Suprapubic skin (tissue), 4 donors: ENCODE data around the gene NPTX1.

ENCODE experiments used
- CTCF ChIP-seq, 2 donors: fragments of 200-600 bp in 1 of 2; fragments of 450-650 bp in 1 of 2; sonication (generic) in 1 of 2; IDR thresholded peaks; one replicate each; pipeline ENCODE4 v1.5.1; 2016 to 2019; ENCODE audit warnings: antibody characterized with exemption in 2 of 2, mild to moderate bottlenecking in 1 of 2, moderate library complexity in 1 of 2
- EP300 ChIP-seq: sonication (generic); formaldehyde crosslinking; IDR thresholded peaks from one replicate; pipeline ENCODE4 v1.6.1; 2017; ENCODE audit warnings: antibody characterized with exemption
- POLR2A ChIP-seq, 2 donors: fragments of 450-650 bp; IDR thresholded peaks; one replicate each; pipeline ENCODE4 v1.6.1; 2017; ENCODE audit warnings: antibody characterized with exemption in 2 of 2, mild to moderate bottlenecking in 2 of 2, moderate library complexity in 2 of 2
- POLR2AphosphoS5 ChIP-seq, 3 donors: sonication (generic); formaldehyde crosslinking; IDR thresholded peaks; one replicate each; pipeline ENCODE4 v1.6.1; 2017; ENCODE audit warnings: antibody characterized with exemption in 3 of 3

GRCh38 chr17:80520810-80521455 lies 44.5 kb upstream of the NPTX1 start:
- no peak for TF ChIP-seq POLR2A (IDR thresholded peaks at IDR 0.05)
- TF ChIP-seq CTCF (IDR thresholded peaks at IDR 0.05): no peak
- no peak for TF ChIP-seq POLR2AphosphoS5 (IDR thresholded peaks at IDR 0.05)
- TF ChIP-seq EP300: no peak
